ENCODE data around the gene NDUFB2. TPM values are rescaled to one million over a fixed set of nuclear protein-coding genes. Genes with fewer than 3 reads are reported as not detected.
"Not testable (repeated sequence)": the region's sequence is repeated elsewhere in the genome, so short reads cannot be mapped to it uniquely, and the experiment has no call there.

Gene NDUFB2
- total and polyA plus RNA-seq, 2 donors (not counting 3 experiments of a cell fraction or from before 2014, with no cell fraction given): 197 to 1,075 TPM

DNA sequence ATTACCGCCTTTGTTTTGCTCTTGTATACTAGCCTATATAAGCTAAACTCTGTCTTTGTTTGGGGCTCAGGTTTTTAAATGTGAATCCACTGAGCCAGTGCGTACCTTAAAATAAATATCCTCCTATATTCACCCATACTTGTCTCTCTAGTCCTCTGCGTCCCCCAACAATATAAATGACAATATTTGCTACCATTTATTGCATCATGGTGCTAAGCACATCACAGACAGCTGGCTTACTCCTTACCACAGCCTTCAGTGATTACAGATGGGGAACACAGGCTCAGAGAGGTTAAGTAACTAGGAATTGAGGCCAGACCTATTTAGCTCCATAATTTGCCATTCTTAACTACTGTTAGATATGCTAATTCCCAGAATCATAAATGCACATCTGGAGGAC, 27.2 kb upstream of the NDUFB2 start:
- no peaks in the 10 kb centered on the region for H3K79me2 ChIP-seq (ENCODE audit: control insufficient read depth, insufficient read depth, low read length)
- peaks cover 4% of the 10 kb centered on the region for H3K4me1 ChIP-seq (ENCODE audit: control insufficient read depth, extremely low read depth, insufficient read depth, low read length)
- intact Hi-C loops (cut with micrococcal nuclease) (no loop called here), dilution Hi-C loops (cut with MboI; ENCODE audit: extremely low pct_ligation_motif_present, low sequenced_read_pairs) (no loop called here)
- CTCF ChIA-PET: interaction anchor here (0.9 to 2.2 kb wide), 3 partner anchors 16 to 151 kb away, joined by 3 to 9 read pairs (median 5); no protein-coding TSS in a partner anchor
- POLR2A ChIA-PET: no interaction called here
- DNase-seq (ENCODE audit: low read depth, low spot score) (no peak), FAIRE-seq (no peak)
- H3K9me3 ChIP-seq (replicated peaks; ENCODE audit: control insufficient read depth, insufficient read depth, low read length): no peaks in the 10 kb centered on the region
- H4K20me1 ChIP-seq (replicated peaks; ENCODE audit: control insufficient read depth, extremely low read depth, insufficient read depth, low read length): no peaks in the 10 kb centered on the region
- no peaks in the 10 kb centered on the region for H3K9me1 ChIP-seq (replicated peaks; ENCODE audit: control insufficient read depth, extremely low read depth, insufficient read depth, low read length)
- H3K4me3 ChIP-seq (replicated peaks in 1 of 3; ENCODE audit: insufficient read depth in 1 of 3, low read depth in 1 of 3, low read length in 3 of 3): no peak overlapping the region
- no peak overlapping the region for H3K27ac ChIP-seq (ENCODE audit: insufficient read depth, low read depth, low read length)
- no peak overlapping the region for H3K4me2 ChIP-seq (ENCODE audit: insufficient read depth, low read length)
- H2AFZ ChIP-seq (ENCODE audit: low read depth, low read length): no peak overlapping the region
- no peak for TF ChIP-seq POLR2A (IDR thresholded peaks at IDR 0.05; ENCODE audit: low read depth, low read length)
- TF ChIP-seq FOS (IDR thresholded peaks at IDR 0.05; ENCODE audit: borderline replicate concordance, insufficient read depth, low read length): no peak
- TF ChIP-seq, protein P1, sequence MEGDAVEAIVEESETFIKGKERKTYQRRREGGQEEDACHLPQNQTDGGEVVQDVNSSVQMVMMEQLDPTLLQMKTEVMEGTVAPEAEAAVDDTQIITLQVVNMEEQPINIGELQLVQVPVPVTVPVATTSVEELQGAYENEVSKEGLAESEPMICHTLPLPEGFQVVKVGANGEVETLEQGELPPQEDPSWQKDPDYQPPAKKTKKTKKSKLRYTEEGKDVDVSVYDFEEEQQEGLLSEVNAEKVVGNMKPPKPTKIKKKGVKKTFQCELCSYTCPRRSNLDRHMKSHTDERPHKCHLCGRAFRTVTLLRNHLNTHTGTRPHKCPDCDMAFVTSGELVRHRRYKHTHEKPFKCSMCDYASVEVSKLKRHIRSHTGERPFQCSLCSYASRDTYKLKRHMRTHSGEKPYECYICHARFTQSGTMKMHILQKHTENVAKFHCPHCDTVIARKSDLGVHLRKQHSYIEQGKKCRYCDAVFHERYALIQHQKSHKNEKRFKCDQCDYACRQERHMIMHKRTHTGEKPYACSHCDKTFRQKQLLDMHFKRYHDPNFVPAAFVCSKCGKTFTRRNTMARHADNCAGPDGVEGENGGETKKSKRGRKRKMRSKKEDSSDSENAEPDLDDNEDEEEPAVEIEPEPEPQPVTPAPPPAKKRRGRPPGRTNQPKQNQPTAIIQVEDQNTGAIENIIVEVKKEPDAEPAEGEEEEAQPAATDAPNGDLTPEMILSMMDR (IDR thresholded peaks at IDR 0.05; ENCODE audit: extremely low read depth in 1 of 2, insufficient read depth in 1 of 2, low read depth in 1 of 2, low read length in 2 of 2): no peak
- no peak for TF ChIP-seq GATA2 (IDR thresholded peaks at IDR 0.05; ENCODE audit: insufficient read depth, insufficient read length, low read depth, low read length)
- TF ChIP-seq EZH2 (IDR thresholded peaks at IDR 0.05; ENCODE audit: borderline replicate concordance, low read depth, low read length, severe bottlenecking): no peak
- TF ChIP-seq JUN (IDR thresholded peaks at IDR 0.05; ENCODE audit: borderline replicate concordance, insufficient read depth, insufficient read length, low read depth): no peak
- TF ChIP-seq, protein P2, sequence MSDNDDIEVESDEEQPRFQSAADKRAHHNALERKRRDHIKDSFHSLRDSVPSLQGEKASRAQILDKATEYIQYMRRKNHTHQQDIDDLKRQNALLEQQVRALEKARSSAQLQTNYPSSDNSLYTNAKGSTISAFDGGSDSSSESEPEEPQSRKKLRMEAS (IDR thresholded peaks at IDR 0.05; ENCODE audit: insufficient read depth, insufficient read length): no peak
- TF ChIP-seq POLR2AphosphoS5 (IDR thresholded peaks at IDR 0.05; ENCODE audit: insufficient read depth, low read depth, low read length): no peak
- no peak for TF ChIP-seq MYC (IDR thresholded peaks at IDR 0.05; ENCODE audit: low read depth, low read length)
- BruUV-seq (replicated peaks): no TSS peak
- no peaks in the 10 kb centered on the region for H3K36me3 ChIP-seq (ENCODE audit: control insufficient read depth in 2 of 2, extremely low read depth in 1 of 2, insufficient read depth in 2 of 2, low read length in 2 of 2)
- H3K27me3 ChIP-seq (ENCODE audit: control insufficient read depth in 2 of 2, insufficient read depth in 2 of 2, low read length in 2 of 2): peaks cover 2 to 3% of the 10 kb centered on the region in 2 experiments
- H3K9ac ChIP-seq (replicated peaks; ENCODE audit: extremely low read depth, insufficient read depth, low read length): no peak overlapping the region

DNA sequence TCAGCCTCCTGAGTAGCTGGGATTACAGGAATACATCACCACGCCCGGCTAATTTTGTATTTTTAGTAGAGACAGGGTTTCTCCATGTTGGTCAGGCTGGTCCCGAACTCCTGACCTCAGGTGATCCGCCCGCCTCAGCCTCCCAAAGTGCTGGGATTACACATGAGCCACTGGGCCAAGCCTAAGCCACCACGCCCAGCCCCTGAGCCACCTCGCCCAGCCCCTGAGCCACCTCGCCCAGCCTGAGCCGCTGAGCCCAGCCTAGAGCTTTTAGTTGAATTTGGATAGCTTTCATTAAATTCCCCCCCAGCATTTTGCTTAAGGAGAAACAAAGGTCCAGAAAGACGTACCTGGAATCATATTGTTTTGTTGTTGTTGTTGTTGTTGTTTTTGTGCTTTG, 26.6 kb upstream of the NDUFB2 start:
- H3K4me1 ChIP-seq (ENCODE audit: control insufficient read depth, extremely low read depth, insufficient read depth, low read length); H3K4me3 ChIP-seq (replicated peaks in 1 of 3; ENCODE audit: insufficient read depth in 1 of 3, low read depth in 1 of 3, low read length in 3 of 3); DNase-seq (ENCODE audit: low read depth, low spot score); BruUV-seq (replicated peaks); H3K4me2 ChIP-seq (ENCODE audit: insufficient read depth, low read length); H3K27ac ChIP-seq (ENCODE audit: insufficient read depth, low read depth, low read length); dilution Hi-C loops (cut with MboI; ENCODE audit: extremely low pct_ligation_motif_present, low sequenced_read_pairs); H3K36me3 ChIP-seq (ENCODE audit: control insufficient read depth in 2 of 2, extremely low read depth in 1 of 2, insufficient read depth in 2 of 2, low read length in 2 of 2); FAIRE-seq; H3K27me3 ChIP-seq (ENCODE audit: control insufficient read depth in 2 of 2, insufficient read depth in 2 of 2, low read length in 2 of 2); H3K79me2 ChIP-seq (ENCODE audit: control insufficient read depth, insufficient read depth, low read length); H2AFZ ChIP-seq (ENCODE audit: low read depth, low read length); POLR2A ChIA-PET; H3K9me1 ChIP-seq (replicated peaks; ENCODE audit: control insufficient read depth, extremely low read depth, insufficient read depth, low read length); H3K9ac ChIP-seq (replicated peaks; ENCODE audit: extremely low read depth, insufficient read depth, low read length); H4K20me1 ChIP-seq (replicated peaks; ENCODE audit: control insufficient read depth, extremely low read depth, insufficient read depth, low read length); H3K9me3 ChIP-seq (replicated peaks; ENCODE audit: control insufficient read depth, insufficient read depth, low read length): not testable (repeated sequence)
- CTCF ChIA-PET: interaction anchor here (0.9 to 2.2 kb wide), 2 partner anchors 17 to 24 kb away, joined by 3 to 9 read pairs; no protein-coding TSS in a partner anchor
- intact Hi-C loops (cut with micrococcal nuclease): loop anchor here (5.0 to 10.0 kb wide), 2 partner anchors 862 to 985 kb away; no protein-coding TSS in a partner anchor
